H1 (cell line): Measurements from ENCODE around the gene KCNQ1OT1. TPM values are rescaled to one million over a fixed set of nuclear protein-coding genes. Genes with fewer than 3 reads are reported as not detected.

Experiments used
- CTCF ChIA-PET: fragments of 300-600 bp; sonication (Branson Sonifier 250); formaldehyde crosslinking; loops from one replicate; lab custom pipeline; 2021; ENCODE audit not compliant: partially characterized antibody; lab: Charles Lee
- POLR2A ChIA-PET: fragments of 300-600 bp; sonication (Branson Sonifier 250); formaldehyde crosslinking; loops from one replicate; lab custom pipeline; 2021; ENCODE audit warnings: inconsistent platforms; ENCODE audit not compliant: partially characterized antibody; lab: Charles Lee
- DNase-seq, 2 experiments: peaks; one replicate each; pipeline versions ENCODE4 v3.0.0 to v3.0.0-alpha.2; 2010 to 2022; ENCODE audit warnings: low spot score in 2 of 2, low read depth in 1 of 2, mixed read lengths in 1 of 2
- FAIRE-seq: peaks from 2 replicates; lab custom pipeline; 2011; peaks lifted over from hg19 to GRCh38; lab: Jason Lieb, UNC
- H2AFZ ChIP-seq: 2 replicates; pipeline ENCODE4 v1.8.1; 2012; ENCODE audit warnings: low read length, inconsistent platforms
- H2AK5ac ChIP-seq: 2 replicates; pipeline ENCODE4 v1.6.1; 2013; ENCODE audit warnings: low read depth, low read length
- H2BK120ac ChIP-seq: replicated peaks from 2 replicates; pipeline ENCODE3; 2013; ENCODE audit warnings: low read depth, low read length, inconsistent platforms
- H2BK12ac ChIP-seq: 2 replicates; pipeline ENCODE4 v1.6.1; 2013; ENCODE audit warnings: low read depth, low read length
- H2BK15ac ChIP-seq: 2 replicates; pipeline ENCODE4 v1.6.1; 2013; ENCODE audit warnings: low read length
- H2BK20ac ChIP-seq: 2 replicates; pipeline ENCODE4 v1.6.1; 2013; ENCODE audit warnings: low read length
- H2BK5ac ChIP-seq: 2 replicates; pipeline ENCODE4 v1.6.1; 2013; ENCODE audit warnings: low read depth, low read length
- H3K14ac ChIP-seq: 2 replicates; pipeline ENCODE4 v1.6.1; 2013; ENCODE audit warnings: inconsistent platforms; ENCODE audit not compliant: insufficient read length
- H3K18ac ChIP-seq: 2 replicates; pipeline ENCODE4 v1.6.1; 2013; ENCODE audit warnings: low read length; ENCODE audit errors: extremely low read depth
- H3K23ac ChIP-seq: 2 replicates; pipeline ENCODE4 v1.6.1; 2013; ENCODE audit warnings: inconsistent platforms; ENCODE audit not compliant: insufficient read length
- H3K23me2 ChIP-seq: 2 replicates; pipeline ENCODE4 v1.6.1; 2013; ENCODE audit warnings: low read depth, low read length
- H3K27ac ChIP-seq: 2 replicates; pipeline ENCODE4 v1.6.1; 2011; ENCODE audit warnings: low read depth, low read length, inconsistent platforms
- H3K27me3 ChIP-seq, 4 experiments: replicated peaks in 1 of 4; 1 replicate in 1 of 4; 2 replicates in 3 of 4; pipeline versions ENCODE4 v1.6.1 to v1.8.1; 2011 to 2013; ENCODE audit warnings: low read length in 3 of 4, mild to moderate bottlenecking in 3 of 4, inconsistent platforms in 2 of 4, mixed read lengths in 2 of 4, moderate library complexity in 1 of 4; ENCODE audit not compliant: control insufficient read depth in 3 of 4, insufficient read depth in 3 of 4; ENCODE audit errors: extremely low read depth in 1 of 4
- H3K36me3 ChIP-seq, 4 experiments: 2 replicates each; pipeline versions ENCODE4 v1.6.1 to v1.8.1; 2011 to 2013; ENCODE audit warnings: mild to moderate bottlenecking in 4 of 4, low read length in 3 of 4, moderate library complexity in 2 of 4, control low read depth in 1 of 4, inconsistent platforms in 1 of 4; ENCODE audit not compliant: insufficient read depth in 4 of 4, control insufficient read depth in 2 of 4
- H3K4ac ChIP-seq: replicated peaks from 2 replicates; pipeline ENCODE3; 2013; ENCODE audit warnings: low read length, low read depth, mixed read lengths, inconsistent platforms; ENCODE audit not compliant: insufficient read length
- H3K4me1 ChIP-seq, 4 experiments: replicated peaks in 1 of 4; 1 replicate in 1 of 4; 2 replicates in 3 of 4; pipeline versions ENCODE4 v1.6.1 to v1.8.1; 2011 to 2013; ENCODE audit warnings: low read length in 3 of 4, inconsistent platforms in 2 of 4, mixed read lengths in 1 of 4; ENCODE audit not compliant: insufficient read depth in 4 of 4, control insufficient read depth in 3 of 4
- H3K4me2 ChIP-seq, 2 experiments: 2 replicates each; pipeline versions ENCODE4 v1.6.1 to v1.8.1; 2011 to 2013; ENCODE audit warnings: low read depth in 2 of 2, low read length in 2 of 2, control low read depth in 1 of 2, inconsistent platforms in 1 of 2, mild to moderate bottlenecking in 1 of 2; ENCODE audit not compliant: insufficient read depth in 1 of 2
- H3K4me3 ChIP-seq, 4 experiments: fragments of 200-600, 300-600 bp in 1 of 4; sonication (generic), shearing (Covaris generic), sonication (Bioruptor Twin) in 1 of 4; 2 replicates each; pipeline versions ENCODE4 v1.5.1 to v1.8.1; 2011 to 2016; ENCODE audit warnings: low read length in 4 of 4, low read depth in 3 of 4, control low read depth in 2 of 4, inconsistent platforms in 2 of 4, mild to moderate bottlenecking in 2 of 4, mixed read lengths in 1 of 4, moderate library complexity in 1 of 4; ENCODE audit not compliant: insufficient read depth in 2 of 4; ENCODE audit errors: extremely low read depth in 1 of 4
- H3K56ac ChIP-seq: replicated peaks from 2 replicates; pipeline ENCODE3; 2013; ENCODE audit warnings: low read depth, mild to moderate bottlenecking, mixed read lengths, low read length, inconsistent platforms; ENCODE audit not compliant: insufficient read length
- H3K79me1 ChIP-seq: 2 replicates; pipeline ENCODE4 v1.6.1; 2013; ENCODE audit warnings: low read depth, low read length, control low read depth
- H3K79me2 ChIP-seq, 2 experiments: 2 replicates each; pipeline versions ENCODE4 v1.6.1 to v1.8.1; 2012 to 2013; ENCODE audit warnings: low read length in 2 of 2, mild to moderate bottlenecking in 2 of 2, inconsistent platforms in 1 of 2; ENCODE audit not compliant: insufficient read depth in 2 of 2, control insufficient read depth in 1 of 2
- H3K9ac ChIP-seq, 4 experiments: replicated peaks in 1 of 4; 1 replicate in 1 of 4; 2 replicates in 3 of 4; pipeline versions ENCODE4 v1.6.1 to v1.8.1; 2011 to 2013; ENCODE audit warnings: low read depth in 3 of 4, low read length in 3 of 4, control low read depth in 2 of 4, mild to moderate bottlenecking in 2 of 4, moderate library complexity in 2 of 4, inconsistent platforms in 1 of 4; ENCODE audit errors: extremely low read depth in 1 of 4
- H3K9me3 ChIP-seq, 2 experiments: 2 replicates each; pipeline versions ENCODE4 v1.6.1 to v1.8.1; 2012 to 2013; ENCODE audit warnings: mild to moderate bottlenecking in 2 of 2, moderate library complexity in 2 of 2, control low read depth in 1 of 2, inconsistent platforms in 1 of 2, low read depth in 1 of 2, low read length in 1 of 2, mixed read lengths in 1 of 2; ENCODE audit not compliant: insufficient read depth in 2 of 2
- H4K20me1 ChIP-seq, 2 experiments: replicated peaks in 1 of 2; 2 replicates each; pipeline versions ENCODE3 to v1.8.1; 2011 to 2013; ENCODE audit warnings: inconsistent platforms in 2 of 2, low read length in 2 of 2, mild to moderate bottlenecking in 1 of 2; ENCODE audit not compliant: insufficient read depth in 2 of 2, control insufficient read depth in 1 of 2
- H4K5ac ChIP-seq: 2 replicates; pipeline ENCODE4 v1.6.1; 2013; ENCODE audit warnings: low read length, low read depth, mixed read lengths, inconsistent platforms; ENCODE audit not compliant: insufficient read length
- H4K8ac ChIP-seq: 2 replicates; pipeline ENCODE4 v1.8.0; 2013; ENCODE audit warnings: mild to moderate bottlenecking, moderate library complexity, low read length, inconsistent platforms; ENCODE audit not compliant: insufficient read depth; ENCODE audit errors: extremely low read depth
- H4K91ac ChIP-seq: replicated peaks from 2 replicates; pipeline ENCODE3; 2013; ENCODE audit warnings: low read length, mixed read lengths, inconsistent platforms; ENCODE audit not compliant: insufficient read length
- CBX5 ChIP-seq: fragments of 300-800, 300-1000 bp; sonication (generic); IDR thresholded peaks from 2 replicates; pipeline ENCODE4 v1.7.1; 2016; ENCODE audit warnings: antibody characterized with exemption, low read length, low read depth
- CEBPB ChIP-seq: IDR thresholded peaks from 2 replicates; pipeline ENCODE4 v1.6.1; 2012; ENCODE audit warnings: low read depth, low read length
- WGBS, 2 experiments: shearing (Covaris generic) in 1 of 2; methylation state at CpG; one replicate each; pipeline versions ENCODE4 v1.1.6 to v1.1.7; 2013 to 2015; ENCODE audit warnings: low lambda C conversion rate in 2 of 2, mixed read lengths in 2 of 2, inconsistent platforms in 1 of 2, low coverage in 1 of 2, missing lambda C conversion rate in 1 of 2; ENCODE audit not compliant: insufficient replicate concordance in 2 of 2, insufficient coverage in 1 of 2, insufficient read length in 1 of 2; ENCODE audit errors: extremely low coverage in 1 of 2, missing lambda C conversion rate in 1 of 2; 5-methylcytosine and 5-hydroxymethylcytosine counted together
- polyA plus RNA-seq, 7 experiments: library from polyadenylated mRNA; depleted of rRNA in 3 of 7; stranded (reverse) in 5 of 7; unstranded in 2 of 7; fragments of >200 nt in 5 of 7; fragments of 200-250 nt in 2 of 7; gene quantifications; 1 replicate in 5 of 7; 2 replicates in 1 of 7; 4 replicates in 1 of 7; pipeline versions ENCODE4 v1.2.1 to v1.2.3, GENCODE V29; 2011 to 2013; ENCODE audit warnings: missing spikeins in 2 of 7, mixed read lengths in 2 of 7
- total RNA-seq: library from RNA; stranded (reverse); fragmentation: NEBNext Ultra II Directional; extraction: Animal tissue kit (Norgen Biotek cat#: 25700); gene quantifications from 2 replicates; pipeline ENCODE4 v1.2.1, GENCODE V29; 2021

KCNQ1OT1 gene
- total and polyA plus RNA-seq, 2 of the 8 experiments (the other 6 are each of a cell fraction or from before 2014, with no cell fraction given), result 0.21 to 1.2 TPM

DNA sequence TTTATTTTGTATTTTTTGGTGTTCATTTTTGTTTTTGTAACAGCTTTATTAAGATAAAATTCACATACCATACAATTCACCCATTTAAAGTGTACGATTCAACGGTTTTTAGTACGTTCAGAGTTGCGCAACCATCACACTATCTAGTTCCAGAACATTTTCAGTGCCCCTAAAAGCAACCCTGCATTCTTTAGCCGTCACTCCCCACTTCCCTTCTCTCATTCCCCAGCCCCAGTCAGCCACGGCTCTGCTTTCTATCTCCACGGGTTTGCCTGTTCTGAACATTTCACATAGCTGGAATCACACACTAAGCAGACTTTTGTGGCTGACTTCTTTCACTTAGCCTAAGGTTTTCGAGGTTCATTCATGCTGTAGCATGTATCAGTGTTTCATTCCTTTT lies 9.6 kb upstream of the KCNQ1OT1 start:
- Histone ChIP-seq H2AK5ac (no peak overlapping the region), H3K9ac (no peak overlapping the region), H3K18ac (no peak overlapping the region), H3K79me2 (no peaks in the 10 kb centered on the region), H4K91ac (no peak overlapping the region), H3K4me2 (no peak overlapping the region), H2BK5ac (no peak overlapping the region), H4K20me1 (no peaks in the 10 kb centered on the region), H3K14ac (no peak overlapping the region), H2AFZ (no peak overlapping the region), H3K27ac (no peak overlapping the region), H3K56ac (no peak overlapping the region), H3K27me3 (peaks cover 1 to 63% (median 29%) of the 10 kb centered on the region in 4 experiments; a peak in 6 of 7 replicates), H2BK12ac (no peak overlapping the region), H2BK120ac (no peak overlapping the region), H2BK20ac (no peak overlapping the region), H2BK15ac (no peak overlapping the region), H4K8ac (no peak overlapping the region), H3K79me1 (no peaks in the 10 kb centered on the region), H3K36me3 (no peaks in the 10 kb centered on the region), H3K23me2 (no peaks in the 10 kb centered on the region), H3K4me3 (no peak overlapping the region), H3K4ac (no peak overlapping the region), H3K9me3 (peaks cover 0 to 12% of the 10 kb centered on the region in 2 experiments; a peak in 2 of 4 replicates), H3K4me1 (peaks cover 0 to 3% (median 1%) of the 10 kb centered on the region in 4 experiments; a peak in 2 of 7 replicates), H3K23ac (no peak overlapping the region), H4K5ac (no peak overlapping the region)
- ChIA-PET POLR2A (interaction anchor here (1.4 kb wide), 1 partner anchor 176 kb away, joined by 3 read pairs; the partner anchor contains the start of gene CDKN1C), CTCF (interaction anchor here (0.6 kb wide), 2 partner anchors 43 to 181 kb away, joined by 3 read pairs; no protein-coding TSS in a partner anchor)
- 84% methylated on average over 8 of the region's 8 CpGs; no CpG with 5 or more reads in 1 of the 2 experiments for WGBS, 2 experiments
- TF ChIP-seq CBX5 (no peak), CEBPB (peak; percentile 90)
- FAIRE-seq (no peak), DNase-seq (no peak)
